ENCODE data around the gene SNRNP40. TPM values are rescaled to one million over a fixed set of nuclear protein-coding genes. Genes with fewer than 3 reads are reported as not detected.

Gene SNRNP40
- total RNA-seq, result 58.5 and 64.4 TPM in 2 replicates

- DNase-seq (ENCODE audit: extremely low read depth, low read depth, low spot score), result peak; percentile 98
Measured at GRCh38 chr1:31296486-31297276, at the start of gene SNRNP40, which contains the start of gene ZCCHC17. Gene SNRNP40 (minus strand): TSS chr1:31296788. CDS start chr1:31296751, 37 bp downstream. Gene ZCCHC17 (plus strand): TSS chr1:31297032. CDS start chr1:31310099, 13,067 bp downstream.

- DNase-seq (ENCODE audit: extremely low read depth, low read depth, low spot score), result no peak
Measured at GRCh38 chr1:31345635-31346034, 49.0 kb upstream of the SNRNP40 start.

- DNase-seq (ENCODE audit: extremely low read depth, low read depth, low spot score), result no peak
Measured at GRCh38 chr1:31344503-31344902, 47.9 kb upstream of the SNRNP40 start.

- no peak for DNase-seq (ENCODE audit: extremely low read depth, low read depth, low spot score)
Measured at GRCh38 chr1:31336687-31337467, 40.3 kb upstream of the SNRNP40 start.

- no peak for DNase-seq (ENCODE audit: extremely low read depth, low read depth, low spot score)
Measured at GRCh38 chr1:31335007-31335406, 38.4 kb upstream of the SNRNP40 start.

GRCh38 chr1:31327381-31327780 lies 30.8 kb upstream of the SNRNP40 start:
- no peak for DNase-seq (ENCODE audit: extremely low read depth, low read depth, low spot score)

GRCh38 chr1:31326461-31326860 lies 29.9 kb upstream of the SNRNP40 start:
- DNase-seq (ENCODE audit: extremely low read depth, low read depth, low spot score), result no peak

GRCh38 chr1:31324992-31325391 lies 28.4 kb upstream of the SNRNP40 start:
- DNase-seq (ENCODE audit: extremely low read depth, low read depth, low spot score), result no peak

- DNase-seq (ENCODE audit: extremely low read depth, low read depth, low spot score), result no peak
Measured at GRCh38 chr1:31324093-31324492, 27.5 kb upstream of the SNRNP40 start.

GRCh38 chr1:31318146-31318545 lies 21.6 kb upstream of the SNRNP40 start:
- no peak for DNase-seq (ENCODE audit: extremely low read depth, low read depth, low spot score)

- no peak for DNase-seq (ENCODE audit: extremely low read depth, low read depth, low spot score)
Measured at GRCh38 chr1:31315902-31316301, 19.3 kb upstream of the SNRNP40 start.

GRCh38 chr1:31310198-31310597 lies 13.6 kb upstream of the SNRNP40 start:
- DNase-seq (ENCODE audit: extremely low read depth, low read depth, low spot score), result no peak

- DNase-seq (ENCODE audit: extremely low read depth, low read depth, low spot score), result no peak
Measured at GRCh38 chr1:31308036-31308435, 11.4 kb upstream of the SNRNP40 start.

- DNase-seq (ENCODE audit: extremely low read depth, low read depth, low spot score), result no peak
Measured at GRCh38 chr1:31306278-31306677, 9.7 kb upstream of the SNRNP40 start.

GRCh38 chr1:31302709-31303441 lies 6.3 kb upstream of the SNRNP40 start:
- DNase-seq (ENCODE audit: extremely low read depth, low read depth, low spot score), result no peak

- no peak for DNase-seq (ENCODE audit: extremely low read depth, low read depth, low spot score)
Measured at GRCh38 chr1:31300193-31300592, 3.6 kb upstream of the SNRNP40 start.

GRCh38 chr1:31299365-31299764 lies 2.8 kb upstream of the SNRNP40 start:
- DNase-seq (ENCODE audit: extremely low read depth, low read depth, low spot score), result no peak

GRCh38 chr1:31297277-31298247 lies 974 bp upstream of the SNRNP40 start:
- no peak for DNase-seq (ENCODE audit: extremely low read depth, low read depth, low spot score)

GRCh38 chr1:31295874-31296485 lies 608 bp downstream of the SNRNP40 start:
- no peak for DNase-seq (ENCODE audit: extremely low read depth, low read depth, low spot score)

- DNase-seq (ENCODE audit: extremely low read depth, low read depth, low spot score), result no peak
Measured at GRCh38 chr1:31289021-31289420, 7.6 kb downstream of the SNRNP40 start.

Measured in glomerular endothelial cell (primary cell).